ENCODE results near the gene SLC30A3. TPM values are rescaled to one million over a fixed set of nuclear protein-coding genes. Genes with fewer than 3 reads are reported as not detected.

Gene SLC30A3
- polyA plus RNA-seq, 1 donor from 2014 or later, result not detected

DNA sequence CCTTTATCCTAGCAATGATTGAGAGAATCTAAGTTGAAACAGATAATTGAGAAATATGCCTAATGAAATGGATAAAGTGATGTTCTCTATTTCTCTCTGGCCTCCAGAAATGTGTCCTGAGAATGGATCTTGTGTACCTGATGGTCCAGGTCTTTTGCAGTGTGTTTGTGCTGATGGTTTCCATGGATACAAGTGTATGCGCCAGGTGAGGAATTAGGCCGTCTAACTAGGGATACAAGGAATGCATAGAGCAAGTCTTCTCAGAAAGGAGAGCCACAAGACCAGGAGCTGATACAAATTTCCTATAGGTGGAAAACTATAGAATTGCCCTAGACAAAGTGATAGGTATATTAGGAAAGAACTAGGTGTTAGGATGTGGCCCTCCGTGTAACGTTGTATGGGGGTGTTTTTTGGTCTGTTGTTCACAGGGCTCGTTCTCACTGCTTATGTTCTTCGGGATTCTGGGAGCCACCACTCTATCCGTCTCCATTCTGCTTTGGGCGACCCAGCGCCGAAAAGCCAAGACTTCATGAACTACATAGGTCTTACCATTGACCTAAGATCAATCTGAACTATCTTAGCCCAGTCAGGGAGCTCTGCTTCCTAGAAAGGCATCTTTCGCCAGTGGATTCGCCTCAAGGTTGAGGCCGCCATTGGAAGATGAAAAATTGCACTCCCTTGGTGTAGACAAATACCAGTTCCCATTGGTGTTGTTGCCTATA is 46.3 kb downstream of the SLC30A3 start:
- Histone ChIP-seq H4K20me1 (ENCODE audit: insufficient read depth) (no peaks in the 10 kb centered on the region), H3K9me2 (ENCODE audit: insufficient read depth, low read length) (no peaks in the 10 kb centered on the region), H3K4me2 (ENCODE audit: low read length) (peak overlapping the region; percentile 38), H2AFZ (ENCODE audit: low read depth, low read length) (peak overlapping the region; percentile 63), H3K27me3 (ENCODE audit: insufficient read depth, low read depth, low read length) (no peaks in the 10 kb centered on the region), H3K79me2 (replicated peaks; ENCODE audit: insufficient read depth, low read length) (peaks cover 5% of the 10 kb centered on the region), H3K27ac (ENCODE audit: low read length) (peak overlapping the region; percentile 80), H3K36me3 (ENCODE audit: insufficient read depth, low read length) (no peaks in the 10 kb centered on the region), H3F3A (ENCODE audit: insufficient read depth, low read length, poor library complexity, severe bottlenecking) (peaks cover 10% of the 10 kb centered on the region), H3K9ac (ENCODE audit: low read length) (peak overlapping the region; percentile 52), H3K9me3 (ENCODE audit: low read length) (no peaks in the 10 kb centered on the region), H3K4me3 (ENCODE audit: low read length) (peak overlapping the region; percentile 86)
- TF ChIP-seq POLR2AphosphoS5 (IDR thresholded peaks at IDR 0.05) (no peak), EP300 (conservative IDR thresholded peaks at IDR 0.05; ENCODE audit: poor library complexity, severe bottlenecking) (no peak), EZH2 (IDR thresholded peaks at IDR 0.05; ENCODE audit: borderline replicate concordance, insufficient read depth, low read length, poor library complexity, severe bottlenecking) (no peak), TAF1 (IDR thresholded peaks at IDR 0.05; ENCODE audit: low read depth) (no peak), MXI1 (conservative IDR thresholded peaks at IDR 0.05; ENCODE audit: poor library complexity, severe bottlenecking) (no peak), RAD21 (conservative IDR thresholded peaks at IDR 0.05) (no peak), SMC3 (conservative IDR thresholded peaks at IDR 0.05; ENCODE audit: poor library complexity) (no peak)
- TF ChIP-seq, protein P1, sequence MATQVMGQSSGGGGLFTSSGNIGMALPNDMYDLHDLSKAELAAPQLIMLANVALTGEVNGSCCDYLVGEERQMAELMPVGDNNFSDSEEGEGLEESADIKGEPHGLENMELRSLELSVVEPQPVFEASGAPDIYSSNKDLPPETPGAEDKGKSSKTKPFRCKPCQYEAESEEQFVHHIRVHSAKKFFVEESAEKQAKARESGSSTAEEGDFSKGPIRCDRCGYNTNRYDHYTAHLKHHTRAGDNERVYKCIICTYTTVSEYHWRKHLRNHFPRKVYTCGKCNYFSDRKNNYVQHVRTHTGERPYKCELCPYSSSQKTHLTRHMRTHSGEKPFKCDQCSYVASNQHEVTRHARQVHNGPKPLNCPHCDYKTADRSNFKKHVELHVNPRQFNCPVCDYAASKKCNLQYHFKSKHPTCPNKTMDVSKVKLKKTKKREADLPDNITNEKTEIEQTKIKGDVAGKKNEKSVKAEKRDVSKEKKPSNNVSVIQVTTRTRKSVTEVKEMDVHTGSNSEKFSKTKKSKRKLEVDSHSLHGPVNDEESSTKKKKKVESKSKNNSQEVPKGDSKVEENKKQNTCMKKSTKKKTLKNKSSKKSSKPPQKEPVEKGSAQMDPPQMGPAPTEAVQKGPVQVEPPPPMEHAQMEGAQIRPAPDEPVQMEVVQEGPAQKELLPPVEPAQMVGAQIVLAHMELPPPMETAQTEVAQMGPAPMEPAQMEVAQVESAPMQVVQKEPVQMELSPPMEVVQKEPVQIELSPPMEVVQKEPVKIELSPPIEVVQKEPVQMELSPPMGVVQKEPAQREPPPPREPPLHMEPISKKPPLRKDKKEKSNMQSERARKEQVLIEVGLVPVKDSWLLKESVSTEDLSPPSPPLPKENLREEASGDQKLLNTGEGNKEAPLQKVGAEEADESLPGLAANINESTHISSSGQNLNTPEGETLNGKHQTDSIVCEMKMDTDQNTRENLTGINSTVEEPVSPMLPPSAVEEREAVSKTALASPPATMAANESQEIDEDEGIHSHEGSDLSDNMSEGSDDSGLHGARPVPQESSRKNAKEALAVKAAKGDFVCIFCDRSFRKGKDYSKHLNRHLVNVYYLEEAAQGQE (IDR thresholded peaks at IDR 0.05; ENCODE audit: borderline replicate concordance), result no peak
- TF ChIP-seq, protein P2, sequence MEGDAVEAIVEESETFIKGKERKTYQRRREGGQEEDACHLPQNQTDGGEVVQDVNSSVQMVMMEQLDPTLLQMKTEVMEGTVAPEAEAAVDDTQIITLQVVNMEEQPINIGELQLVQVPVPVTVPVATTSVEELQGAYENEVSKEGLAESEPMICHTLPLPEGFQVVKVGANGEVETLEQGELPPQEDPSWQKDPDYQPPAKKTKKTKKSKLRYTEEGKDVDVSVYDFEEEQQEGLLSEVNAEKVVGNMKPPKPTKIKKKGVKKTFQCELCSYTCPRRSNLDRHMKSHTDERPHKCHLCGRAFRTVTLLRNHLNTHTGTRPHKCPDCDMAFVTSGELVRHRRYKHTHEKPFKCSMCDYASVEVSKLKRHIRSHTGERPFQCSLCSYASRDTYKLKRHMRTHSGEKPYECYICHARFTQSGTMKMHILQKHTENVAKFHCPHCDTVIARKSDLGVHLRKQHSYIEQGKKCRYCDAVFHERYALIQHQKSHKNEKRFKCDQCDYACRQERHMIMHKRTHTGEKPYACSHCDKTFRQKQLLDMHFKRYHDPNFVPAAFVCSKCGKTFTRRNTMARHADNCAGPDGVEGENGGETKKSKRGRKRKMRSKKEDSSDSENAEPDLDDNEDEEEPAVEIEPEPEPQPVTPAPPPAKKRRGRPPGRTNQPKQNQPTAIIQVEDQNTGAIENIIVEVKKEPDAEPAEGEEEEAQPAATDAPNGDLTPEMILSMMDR (IDR thresholded peaks at IDR 0.05; ENCODE audit: poor library complexity, severe bottlenecking), result no peak

DNA sequence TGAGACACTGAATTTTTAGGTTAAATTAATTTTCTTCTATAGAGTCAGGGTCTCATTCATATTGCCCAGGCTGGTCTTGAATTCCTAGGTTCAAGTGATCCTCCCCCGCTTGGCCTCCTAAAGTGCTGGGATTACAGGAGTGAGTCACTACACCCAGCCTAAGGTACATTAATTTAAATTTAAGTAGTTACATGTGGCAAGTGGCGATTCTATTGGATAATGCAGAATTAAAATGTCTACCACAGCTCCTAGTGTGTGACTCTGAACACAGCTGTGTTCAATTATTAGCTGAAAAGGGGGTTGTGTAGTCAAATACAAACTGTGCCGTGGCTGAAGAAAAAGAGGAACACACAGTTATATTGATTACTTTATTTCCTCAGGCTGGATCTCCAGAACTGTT is 47.9 kb downstream of the SLC30A3 start:
- no peak for TF ChIP-seq TAF1 (IDR thresholded peaks at IDR 0.05; ENCODE audit: low read depth)
- no peak for TF ChIP-seq RAD21 (conservative IDR thresholded peaks at IDR 0.05)
- no peak for TF ChIP-seq EP300 (conservative IDR thresholded peaks at IDR 0.05; ENCODE audit: poor library complexity, severe bottlenecking)
- TF ChIP-seq SMC3 (conservative IDR thresholded peaks at IDR 0.05; ENCODE audit: poor library complexity), result no peak
- Histone ChIP-seq H3K9me2 (ENCODE audit: insufficient read depth, low read length) (no peaks in the 10 kb centered on the region), H3F3A (ENCODE audit: insufficient read depth, low read length, poor library complexity, severe bottlenecking) (peaks cover 10% of the 10 kb centered on the region), H3K27ac (ENCODE audit: low read length) (no peak overlapping the region), H3K4me3 (ENCODE audit: low read length) (no peak overlapping the region), H2AFZ (ENCODE audit: low read depth, low read length) (no peak overlapping the region), H3K4me2 (ENCODE audit: low read length) (no peak overlapping the region), H3K27me3 (ENCODE audit: insufficient read depth, low read depth, low read length) (no peaks in the 10 kb centered on the region), H3K79me2 (replicated peaks; ENCODE audit: insufficient read depth, low read length) (peaks cover 5% of the 10 kb centered on the region), H4K20me1 (ENCODE audit: insufficient read depth) (no peaks in the 10 kb centered on the region), H3K9ac (ENCODE audit: low read length) (no peak overlapping the region), H3K36me3 (ENCODE audit: insufficient read depth, low read length) (no peaks in the 10 kb centered on the region), H3K9me3 (ENCODE audit: low read length) (no peaks in the 10 kb centered on the region)

Data from neural cell (in vitro differentiated cells).